ENCODE results near the gene SPATA31A7.
"Not testable (repeated sequence)": the region's sequence is repeated elsewhere in the genome, so short reads cannot be mapped to it uniquely, and the experiment has no call there.

The SPATA31A7 gene

DNA sequence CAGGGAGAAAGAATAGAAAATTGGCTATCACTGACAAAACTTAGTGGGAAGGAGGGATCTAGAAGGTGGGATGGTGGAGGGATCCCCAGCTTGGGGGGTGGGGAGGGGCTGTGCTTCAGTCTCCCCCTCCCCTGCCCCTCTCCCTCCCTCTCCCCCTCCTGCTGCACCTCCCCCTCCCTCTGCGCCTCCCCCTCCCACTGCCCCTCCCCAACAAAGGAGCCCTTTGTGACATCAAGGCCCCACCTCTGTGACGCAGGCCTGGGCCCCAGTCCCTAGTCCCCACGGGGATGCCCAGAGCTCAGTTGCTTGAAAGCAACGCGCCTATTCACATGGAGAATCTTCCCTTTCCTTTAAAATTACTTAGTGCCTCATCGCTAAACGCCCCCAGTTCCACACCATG, at the start of gene SPATA31A7:
SPATA31A7 (plus strand) TSS at position 301 of the 400 bp plus-strand sequence; CDS start at position 330, 29 bp downstream.
- DNase-seq = not testable (repeated sequence)

- DNase-seq = not testable (repeated sequence)
These were observed 36.6 kb downstream of the SPATA31A7 start for GRCh38 chr9:61226438-61226837.

Data from activated naive CD4-positive, alpha-beta T cell treated with anti-CD3 and anti-CD28 coated beads, Interleukin-2, amount 50 U/mL, for 16 hours (primary cell).